Skin of body (tissue), 2 donors: ENCODE results near the gene RGS10. TPM values are rescaled to one million over a fixed set of nuclear protein-coding genes. Genes with fewer than 3 reads are reported as not detected.
A peak's percentile ranks its signal among the peaks of the same experiment; 100 is the strongest.
"Not testable (repeated sequence)": the region's sequence is repeated elsewhere in the genome, so short reads cannot be mapped to it uniquely, and the experiment has no call there.

Source experiments
- DNase-seq: peaks from one replicate; lab custom pipeline; 2025; lab: John Stamatoyannopoulos, UW
- total RNA-seq: library from RNA; depleted of rRNA; stranded (reverse); fragments of >200 nt; gene quantifications from one replicate; pipeline ENCODE4 v1.2.3, GENCODE V29; 2014

Gene RGS10
- total RNA-seq, 1 donor from 2014 or later = 34.0 TPM

DNA sequence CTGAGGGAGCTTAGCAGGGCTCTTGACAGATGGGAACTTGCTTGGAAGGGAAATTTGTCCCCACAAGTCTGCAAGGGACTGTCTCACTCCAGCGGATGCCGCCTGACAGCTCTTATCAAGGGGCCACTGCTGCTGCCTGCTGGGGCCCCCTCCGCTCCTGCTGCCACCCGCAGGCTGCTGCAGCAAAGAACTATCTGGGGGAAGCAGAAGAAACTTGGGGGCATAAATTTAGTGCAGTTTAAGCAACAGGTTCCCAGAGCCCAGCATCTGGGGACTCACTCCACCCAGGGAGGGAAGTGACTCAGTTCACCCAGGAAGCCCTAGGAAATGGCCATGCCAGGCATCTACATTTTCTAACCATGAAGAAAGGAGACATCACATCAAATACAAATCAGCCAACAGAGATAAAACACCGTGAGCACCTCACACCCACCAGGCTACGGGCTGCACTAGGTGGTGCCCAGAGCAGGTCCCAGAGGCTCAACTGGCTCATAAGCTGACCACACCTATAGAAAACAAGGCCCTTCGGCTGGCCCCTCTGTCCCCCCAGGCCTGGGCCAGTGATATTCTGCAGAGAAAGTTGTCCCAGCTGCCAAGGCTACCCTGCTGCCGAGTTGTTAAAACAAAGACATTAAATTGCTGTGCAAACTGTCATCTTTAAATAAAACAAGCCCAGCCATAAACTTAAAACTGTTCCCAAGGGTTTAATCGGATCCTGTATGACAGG is 3.7 kb downstream of the RGS10 start:
- DNase-seq = no peak

GRCh38 chr10:119537953-119538630 is 4.4 kb downstream of the RGS10 start:
- DNase-seq = no peak

GRCh38 chr10:119536508-119537025 is 6.0 kb downstream of the RGS10 start:
- DNase-seq = no peak

- no peak for DNase-seq
Measured at GRCh38 chr10:119535837-119536507, 6.5 kb downstream of the RGS10 start.

- DNase-seq = peak; percentile 55
Measured at GRCh38 chr10:119535305-119535704, 7.2 kb downstream of the RGS10 start.

DNA sequence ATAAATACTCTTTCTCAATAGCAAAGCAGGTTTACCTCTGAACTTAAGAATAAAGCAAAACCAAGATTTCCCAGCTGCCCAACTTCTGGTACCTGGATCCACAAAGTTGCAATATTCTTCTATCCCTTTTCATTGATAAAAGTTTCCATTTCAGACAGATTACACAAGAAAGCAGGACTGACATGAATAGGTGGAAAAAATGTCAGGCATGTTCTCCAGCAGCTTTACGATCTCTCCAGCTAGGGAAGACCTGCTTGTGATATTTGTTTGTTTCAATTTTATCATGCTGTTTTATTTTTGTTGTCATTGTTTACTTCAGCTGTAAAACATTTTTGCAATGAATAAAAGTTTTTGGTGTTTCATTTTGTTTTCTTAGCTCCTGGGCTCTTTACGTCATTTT is 9.0 kb downstream of the RGS10 start:
- DNase-seq = no peak

DNA sequence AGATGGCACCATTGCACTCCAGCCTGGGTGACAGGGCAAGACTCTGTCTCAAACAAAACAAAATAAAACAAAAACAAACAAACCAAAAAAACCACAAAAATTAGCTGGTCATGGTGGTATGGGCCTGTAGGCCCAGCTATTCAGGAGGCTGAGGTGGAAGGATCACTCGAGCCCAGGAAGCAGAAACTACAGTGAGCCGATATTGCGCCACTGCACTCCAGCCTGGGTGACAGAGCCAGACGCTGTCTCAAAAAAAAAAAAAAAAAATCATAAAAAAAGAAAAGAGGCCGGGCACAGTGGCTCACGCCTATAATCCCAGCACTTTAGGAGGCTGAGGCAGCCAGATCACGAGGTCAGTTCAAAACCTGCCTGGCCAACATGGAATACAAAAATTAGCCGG is 9.7 kb downstream of the RGS10 start:
- not testable (repeated sequence) for DNase-seq

DNA sequence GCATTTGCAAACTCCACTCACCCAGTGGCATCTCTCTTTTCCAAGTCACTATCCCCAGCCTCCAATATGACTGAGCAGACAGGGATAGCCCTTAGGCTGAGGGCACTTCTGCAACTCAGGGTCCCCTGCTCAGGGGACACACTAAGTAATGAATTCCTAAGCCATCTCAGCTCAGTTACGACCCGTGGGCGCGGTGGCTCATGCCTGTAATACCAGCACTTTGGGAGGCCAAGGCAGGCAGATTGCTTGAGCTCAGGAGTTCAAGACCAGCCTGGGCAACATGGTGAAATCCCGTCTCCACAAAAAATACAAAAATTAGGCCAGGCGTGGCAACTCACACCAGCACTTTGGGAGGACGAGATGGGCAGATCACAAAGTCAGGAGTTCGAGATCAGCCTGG is 10.3 kb downstream of the RGS10 start:
- DNase-seq = not testable (repeated sequence)

DNA sequence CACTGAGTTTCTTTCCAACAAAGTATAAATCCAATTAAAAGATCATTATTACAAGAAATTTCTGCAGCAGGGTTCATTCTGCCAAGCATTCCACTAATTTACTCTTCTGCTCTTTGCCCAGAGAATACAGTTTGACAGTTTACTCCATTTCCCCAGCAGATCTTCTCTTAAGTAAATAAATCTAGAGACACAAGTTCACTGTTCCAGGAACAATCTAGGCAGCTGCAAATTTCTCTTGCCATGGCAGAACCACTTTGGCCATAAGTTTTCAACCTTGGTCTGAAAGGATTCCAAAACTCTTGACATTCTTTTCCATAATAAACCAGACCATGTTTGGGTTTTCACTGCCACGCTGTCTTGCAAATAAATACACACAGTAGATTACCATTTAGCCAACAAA is 11.5 kb downstream of the RGS10 start:
- no peak for DNase-seq

DNA sequence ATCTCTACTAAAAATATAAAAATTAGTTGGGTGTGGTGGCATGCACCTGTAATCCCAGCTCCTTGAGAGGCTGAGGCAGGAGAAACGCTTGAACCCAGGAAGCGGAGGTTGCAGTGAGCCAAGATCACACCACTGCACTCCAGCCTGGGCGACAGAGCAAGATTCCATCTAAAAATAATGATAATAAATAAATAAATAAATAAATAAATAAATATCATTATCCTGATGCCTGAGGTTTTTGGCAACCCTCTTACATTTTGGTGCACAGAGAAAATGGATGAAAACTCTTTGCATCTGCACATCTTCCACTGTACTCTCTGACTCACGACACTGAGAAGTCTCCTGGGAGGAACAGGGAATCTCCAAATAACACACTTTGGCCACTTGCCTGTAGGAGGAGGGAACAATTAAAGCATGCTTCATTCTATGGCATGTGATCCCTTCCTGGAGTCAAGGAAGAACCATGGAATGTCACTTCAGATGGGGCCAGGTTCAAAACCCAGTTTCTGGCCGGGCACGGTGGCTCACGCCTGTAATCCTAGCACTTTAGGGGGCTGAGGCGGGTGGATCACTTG is 13.8 kb downstream of the RGS10 start:
- DNase-seq = peak; percentile 73

- peak; percentile 41 for DNase-seq
Measured at GRCh38 chr10:119526621-119527592, 15.6 kb downstream of the RGS10 start.

GRCh38 chr10:119526149-119526548 is 16.4 kb downstream of the RGS10 start:
- DNase-seq = no peak

DNA sequence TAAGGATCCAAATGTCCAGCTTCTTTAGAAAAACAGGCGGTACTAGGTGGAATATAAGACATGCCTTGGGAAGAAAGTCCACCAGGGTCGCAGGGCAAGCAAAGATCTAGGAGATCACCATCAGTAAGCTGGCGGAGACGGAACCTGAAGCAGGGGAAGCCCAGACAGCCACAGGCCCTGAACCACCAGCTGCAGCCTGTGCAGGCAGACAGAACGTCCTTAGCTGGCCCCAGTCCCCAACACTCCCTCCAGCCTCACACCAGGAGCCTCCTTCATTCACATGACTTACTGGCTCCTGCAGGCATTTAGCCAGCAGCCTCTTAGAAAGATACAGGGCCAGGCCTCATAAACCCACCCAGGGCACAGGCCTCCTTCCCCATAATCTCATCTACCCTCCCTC is 17.4 kb downstream of the RGS10 start:
- DNase-seq = no peak

DNA sequence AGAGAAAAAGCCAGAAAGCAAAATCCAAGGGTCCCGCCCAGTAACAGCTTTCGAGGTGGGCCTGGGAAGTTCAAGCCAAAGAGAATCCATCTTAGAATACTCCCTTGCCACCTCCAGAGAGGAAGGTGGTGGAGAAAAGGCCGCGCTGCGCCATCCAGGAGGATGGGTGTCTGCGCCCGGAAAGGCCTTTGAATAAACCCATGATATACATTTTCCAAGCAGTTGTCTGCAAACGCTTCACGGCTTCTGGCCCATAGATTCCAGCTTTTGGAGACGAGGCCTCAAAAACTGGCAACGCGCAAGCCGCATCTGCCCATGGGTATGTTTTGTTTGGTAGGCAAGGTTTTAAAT is 17.8 kb downstream of the RGS10 start:
- no peak for DNase-seq

- no peak for DNase-seq
Measured at GRCh38 chr10:119523895-119524719, 18.4 kb downstream of the RGS10 start.

GRCh38 chr10:119522747-119523426 is 19.6 kb downstream of the RGS10 start:
- DNase-seq = no peak

GRCh38 chr10:119521443-119522204 is 20.9 kb downstream of the RGS10 start:
- DNase-seq = no peak

GRCh38 chr10:119520283-119520682 is 22.2 kb downstream of the RGS10 start:
- DNase-seq = no peak

GRCh38 chr10:119518936-119519335 is 23.6 kb downstream of the RGS10 start:
- DNase-seq = no peak
